Tibial nerve (tissue), 4 donors: ENCODE results near the gene TMEM185B. TPM values are rescaled to one million over a fixed set of nuclear protein-coding genes. Genes with fewer than 3 reads are reported as not detected.

Source experiments
- DNase-seq, 2 donors: peaks; one replicate each; pipeline ENCODE4 v3.0.0-alpha.2; 2019; ENCODE audit warnings: low spot score in 2 of 2
- H3K27ac ChIP-seq, 4 donors: fragments of 200-600 bp; sonication (generic) in 3 of 4; one replicate each; pipeline ENCODE4 v1.5.1; 2017 to 2019; ENCODE audit warnings: mild to moderate bottlenecking in 1 of 4
- H3K27me3 ChIP-seq, 2 donors: fragments of 200-600 bp; sonication (generic) in 1 of 2; one replicate each; pipeline versions ENCODE4 v1.5.1 to v1.6.0; 2017 to 2019
- H3K36me3 ChIP-seq, 3 donors: fragments of 200-600 bp; sonication (generic); one replicate each; pipeline ENCODE4 v1.5.1; 2018 to 2019
- H3K4me1 ChIP-seq, 4 donors: fragments of 200-600 bp; sonication (generic) in 3 of 4; one replicate each; pipeline ENCODE4 v1.5.1; 2017 to 2019
- H3K4me3 ChIP-seq, 4 donors: fragments of 200-600 bp; sonication (generic) in 3 of 4; one replicate each; pipeline ENCODE4 v1.5.1; 2017 to 2019; ENCODE audit warnings: mild to moderate bottlenecking in 1 of 4, moderate library complexity in 1 of 4
- H3K9me3 ChIP-seq, 4 donors: fragments of 200-600 bp; sonication (generic) in 3 of 4; one replicate each; pipeline ENCODE4 v1.5.1; 2017 to 2019
- CTCF ChIP-seq, 5 experiments: fragments of 200-600 bp in 3 of 5; fragments of 450-650 bp in 2 of 5; sonication (generic) in 3 of 5; IDR thresholded peaks; one replicate each; pipeline ENCODE4 v1.5.1; 2016 to 2019; ENCODE audit warnings: antibody characterized with exemption in 5 of 5, mild to moderate bottlenecking in 3 of 5, moderate library complexity in 2 of 5
- EP300 ChIP-seq, 2 donors: sonication (generic); formaldehyde crosslinking; IDR thresholded peaks; one replicate each; pipeline ENCODE4 v1.6.1; 2017; ENCODE audit warnings: antibody characterized with exemption in 2 of 2, mild to moderate bottlenecking in 1 of 2
- POLR2A ChIP-seq, 2 donors: fragments of 450-650 bp; IDR thresholded peaks; one replicate each; pipeline ENCODE4 v1.6.1; 2017; ENCODE audit warnings: antibody characterized with exemption in 2 of 2, mild to moderate bottlenecking in 2 of 2, moderate library complexity in 2 of 2
- WGBS, 2 donors: methylation state at CpG; one replicate each; pipeline ENCODE4 v1.1.5; 2018; 5-methylcytosine and 5-hydroxymethylcytosine counted together
- total RNA-seq, 4 donors: library from RNA; depleted of rRNA; stranded (reverse); fragments of >200 nt; gene quantifications; one replicate each; pipeline ENCODE4 v1.1.0, GENCODE V29; 2016

Gene TMEM185B
- total RNA-seq, 4 donors from 2014 or later = 20.5 to 38.1 (median 35.5) TPM

DNA sequence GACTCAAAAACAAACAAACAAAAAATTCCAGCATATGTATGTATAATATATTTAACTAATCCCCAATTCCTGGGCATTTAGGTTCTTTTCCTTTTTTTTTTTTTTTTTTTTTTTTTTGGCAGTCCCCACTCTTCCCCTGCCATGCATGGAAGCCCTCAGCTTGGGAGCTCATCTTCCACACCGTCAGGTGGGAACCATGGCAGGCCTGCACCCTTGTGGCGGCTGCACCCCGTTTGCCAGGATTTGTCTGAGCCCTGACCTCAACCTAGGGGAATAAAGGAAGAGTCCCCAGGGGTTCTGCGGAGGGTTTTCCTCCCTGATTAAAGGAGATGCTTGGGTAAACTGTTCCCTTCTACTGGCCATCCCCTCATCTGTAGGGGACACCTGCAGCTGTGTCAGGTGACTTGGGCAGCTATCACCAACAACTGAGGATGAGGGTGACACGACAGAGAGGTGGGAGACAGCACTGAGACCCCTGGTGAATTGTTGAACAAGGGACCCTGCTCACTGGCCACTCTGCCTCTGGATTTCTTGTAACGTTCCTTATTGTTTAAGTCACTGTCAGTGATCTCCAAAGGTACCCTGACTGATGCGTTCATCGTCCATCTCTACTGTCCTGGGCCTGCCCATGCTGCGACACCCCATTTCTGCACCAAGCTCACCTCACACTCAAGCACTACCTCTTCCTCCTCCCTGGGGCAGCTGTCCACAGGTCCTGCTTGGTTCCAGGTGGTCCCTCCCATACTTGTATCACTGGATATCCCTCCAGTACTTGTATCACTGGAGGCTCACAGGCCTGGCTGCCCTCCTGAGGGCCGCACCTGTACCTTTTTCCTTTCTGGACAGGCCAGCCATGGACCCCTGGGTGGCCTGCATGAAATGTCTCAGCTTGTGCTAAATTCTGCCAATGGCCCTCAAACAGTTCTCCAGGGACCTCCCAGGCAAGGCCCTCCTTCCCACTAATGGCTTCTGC, 14.5 kb downstream of the TMEM185B start:
- H3K27me3 ChIP-seq = no peaks in the 10 kb centered on the region
- TF ChIP-seq POLR2A (IDR thresholded peaks at IDR 0.05) (no peak), CTCF (IDR thresholded peaks at IDR 0.05) (no peak), EP300 (IDR thresholded peaks at IDR 0.05) (no peak)
- H3K36me3 ChIP-seq = no peaks in the 10 kb centered on the region
- no peaks in the 10 kb centered on the region for H3K4me1 ChIP-seq
- WGBS, 2 donors = 89 to 93% methylated on average over 10 of the region's 10 CpGs
- no peak overlapping the region for H3K27ac ChIP-seq
- H3K4me3 ChIP-seq = no peak overlapping the region
- no peaks in the 10 kb centered on the region for H3K9me3 ChIP-seq
- no peak for DNase-seq

DNA sequence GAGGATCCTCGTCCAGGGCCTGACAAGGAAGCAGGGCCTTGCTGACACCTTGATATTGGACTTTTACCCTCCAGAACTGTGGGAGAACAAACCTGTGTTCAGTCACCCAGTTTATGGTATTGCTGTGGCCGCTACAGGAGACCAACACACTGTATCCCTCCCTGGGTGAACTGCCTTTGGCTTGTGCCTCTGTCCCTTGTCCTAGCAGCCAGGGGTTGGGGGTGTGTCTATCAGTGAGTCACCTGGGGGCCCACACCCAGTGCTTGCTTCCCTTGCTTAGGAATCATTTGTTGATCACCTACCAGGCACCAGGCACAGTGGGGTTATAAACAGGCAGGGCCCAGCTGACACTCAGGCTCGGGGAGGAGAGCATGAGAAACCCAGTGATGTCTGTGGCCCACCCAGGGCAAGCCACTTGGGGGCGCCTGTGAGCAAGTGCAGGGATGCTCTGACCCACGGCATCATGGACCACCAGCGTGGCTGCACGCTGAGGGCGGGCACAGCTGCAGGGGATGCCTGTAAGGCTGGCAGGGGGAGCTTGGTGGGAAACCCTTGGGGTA, 17.1 kb downstream of the TMEM185B start:
- Histone ChIP-seq H3K27ac (no peak overlapping the region), H3K9me3 (no peaks in the 10 kb centered on the region), H3K27me3 (no peaks in the 10 kb centered on the region), H3K4me1 (no peaks in the 10 kb centered on the region), H3K4me3 (no peak overlapping the region), H3K36me3 (no peaks in the 10 kb centered on the region)
- WGBS, 2 donors = 66 to 76% methylated on average over 4 to 6 of the region's 8 CpGs
- TF ChIP-seq POLR2A (IDR thresholded peaks at IDR 0.05) (no peak), EP300 (IDR thresholded peaks at IDR 0.05) (no peak), CTCF (IDR thresholded peaks at IDR 0.05) (peak in 1 of 5 experiments; percentile 17)
- DNase-seq = no peak

GRCh38 chr2:120204945-120205670, 18.1 kb downstream of the TMEM185B start:
- TF ChIP-seq EP300 (IDR thresholded peaks at IDR 0.05) (no peak), CTCF (IDR thresholded peaks at IDR 0.05) (no peak)
- no peak overlapping the region for H3K27ac ChIP-seq
- H3K4me3 ChIP-seq = no peak overlapping the region
- 78 to 93% methylated on average over 10 to 11 of the region's 12 CpGs for WGBS, 2 donors
- H3K4me1 ChIP-seq = no peaks in the 10 kb centered on the region
- no peak for DNase-seq
- no peaks in the 10 kb centered on the region for H3K9me3 ChIP-seq
- H3K36me3 ChIP-seq = no peaks in the 10 kb centered on the region
- H3K27me3 ChIP-seq = no peaks in the 10 kb centered on the region

- Histone ChIP-seq H3K27ac (no peak overlapping the region), H3K4me3 (no peak overlapping the region), H3K27me3 (no peaks in the 10 kb centered on the region), H3K4me1 (no peaks in the 10 kb centered on the region), H3K9me3 (no peaks in the 10 kb centered on the region), H3K36me3 (no peaks in the 10 kb centered on the region)
- WGBS, 2 donors = 65 to 67% methylated on average over 3 of the region's 3 CpGs
- TF ChIP-seq POLR2A (IDR thresholded peaks at IDR 0.05) = no peak
- TF ChIP-seq CTCF (IDR thresholded peaks at IDR 0.05) = no peak
- TF ChIP-seq EP300 (IDR thresholded peaks at IDR 0.05) = no peak
- DNase-seq = no peak
Measured at GRCh38 chr2:120204417-120204816, 18.8 kb downstream of the TMEM185B start.
